WTC11 (cell line): Measurements from ENCODE around the gene MBOAT1.

Experiments used
- ATF6 ChIP-seq: sonication (generic); formaldehyde crosslinking; IDR thresholded peaks from 2 replicates; pipeline ENCODE4 v1.8.1; 2023; ENCODE audit warnings: mild to moderate bottlenecking, missing genetic modification reagents
- CREB1 ChIP-seq: sonication (generic); formaldehyde crosslinking; IDR thresholded peaks from 2 replicates; pipeline ENCODE4 v1.8.0; 2023; ENCODE audit warnings: mild to moderate bottlenecking, missing genetic modification reagents
- CTCF ChIP-seq: fragments of 200-600 bp; IDR thresholded peaks from 2 replicates; pipeline ENCODE4 v1.8.0; 2022; ENCODE audit warnings: antibody characterized with exemption
- FOXK1 ChIP-seq: sonication (generic); formaldehyde crosslinking; IDR thresholded peaks from 2 replicates; pipeline ENCODE4 v1.8.0; 2022; ENCODE audit warnings: mild to moderate bottlenecking, moderate library complexity, missing genetic modification reagents
- IRF1 ChIP-seq: sonication (generic); formaldehyde crosslinking; IDR thresholded peaks from 2 replicates; pipeline ENCODE4 v1.8.0; 2023; ENCODE audit warnings: missing genetic modification reagents
- KAT7 ChIP-seq: sonication (generic); formaldehyde crosslinking; IDR thresholded peaks from 2 replicates; pipeline ENCODE4 v1.8.1; 2023; ENCODE audit warnings: missing genetic modification reagents, mild to moderate bottlenecking, borderline replicate concordance
- MAX ChIP-seq: sonication (generic); formaldehyde crosslinking; IDR thresholded peaks from 2 replicates; pipeline ENCODE4 v1.8.0; 2022; ENCODE audit warnings: mild to moderate bottlenecking, missing genetic modification reagents
- MLX ChIP-seq: sonication (generic); formaldehyde crosslinking; IDR thresholded peaks from 2 replicates; pipeline ENCODE4 v1.8.1; 2023; ENCODE audit warnings: mild to moderate bottlenecking, missing genetic modification reagents, moderate library complexity
- MYBL2 ChIP-seq: sonication (generic); formaldehyde crosslinking; IDR thresholded peaks from 2 replicates; pipeline ENCODE4 v1.8.1; 2023; ENCODE audit warnings: mild to moderate bottlenecking, moderate library complexity, missing genetic modification reagents
- PREB ChIP-seq: sonication (generic); formaldehyde crosslinking; IDR thresholded peaks from 2 replicates; pipeline ENCODE4 v1.8.1; 2022; ENCODE audit warnings: mild to moderate bottlenecking, missing genetic modification reagents, moderate library complexity, borderline replicate concordance
- SMAD4 ChIP-seq: sonication (generic); formaldehyde crosslinking; IDR thresholded peaks from 2 replicates; pipeline ENCODE4 v1.8.0; 2022; ENCODE audit warnings: mild to moderate bottlenecking, missing genetic modification reagents
- ZNF263 ChIP-seq: sonication (generic); formaldehyde crosslinking; IDR thresholded peaks from 2 replicates; pipeline ENCODE4 v1.8.1; 2022; ENCODE audit warnings: low read depth, mild to moderate bottlenecking, moderate library complexity, missing genetic modification reagents
- ZNF317 ChIP-seq: sonication (generic); formaldehyde crosslinking; IDR thresholded peaks from 2 replicates; pipeline ENCODE4 v1.8.1; 2023; ENCODE audit warnings: low read depth, mild to moderate bottlenecking, moderate library complexity, missing genetic modification reagents, borderline replicate concordance
- ZNF423 ChIP-seq: fragments of 250-450 bp; sonication (Bioruptor Pico); IDR thresholded peaks from 2 replicates; pipeline ENCODE4 v2.1.2; 2022; ENCODE audit warnings: mild to moderate bottlenecking, moderate library complexity

- TF ChIP-seq MLX: no peak
- no peak for TF ChIP-seq CTCF
- no peak for TF ChIP-seq IRF1 (CRISPR knock-in tag)
- no peak for TF ChIP-seq ATF6
- no peak for TF ChIP-seq FOXK1 (CRISPR knock-in tag)
- TF ChIP-seq MYBL2: no peak
- no peak for TF ChIP-seq ZNF317 (CRISPR knock-in tag)
- no peak for TF ChIP-seq KAT7
- TF ChIP-seq ZNF263 (CRISPR knock-in tag): no peak
- TF ChIP-seq CREB1: no peak
- TF ChIP-seq SMAD4 (CRISPR knock-in tag): no peak
- no peak for TF ChIP-seq ZNF423
- no peak for TF ChIP-seq MAX (CRISPR knock-in tag)
- no peak for TF ChIP-seq PREB (CRISPR knock-in tag)
Observed at GRCh38 chr6:20146291-20146690, 66.0 kb downstream of the MBOAT1 start.
